ENCODE results near the gene DOCK4. TPM values are rescaled to one million over a fixed set of nuclear protein-coding genes. Genes with fewer than 3 reads are reported as not detected.

Gene DOCK4
- total and polyA plus RNA-seq, 2 of the 8 experiments (the other 6 are each of a cell fraction or from before 2014, with no cell fraction given): 5.1 to 23.6 TPM

GRCh38 chr7:112006071-112006470 is 200.1 kb downstream of the DOCK4 start (continued):
- no peak for TF ChIP-seq CHD7 (IDR thresholded peaks at IDR 0.05; ENCODE audit: insufficient replicate concordance, low read length)
- no peak for TF ChIP-seq TEAD4 (IDR thresholded peaks at IDR 0.05; ENCODE audit: low read depth, low read length)
- no peak for TF ChIP-seq TAF1 (IDR thresholded peaks at IDR 0.05; ENCODE audit: low read depth, low read length)
- no peak for TF ChIP-seq MAFK (IDR thresholded peaks at IDR 0.05; ENCODE audit: low read depth, low read length)
- TF ChIP-seq SAP30 (IDR thresholded peaks at IDR 0.05; ENCODE audit: insufficient read depth, insufficient replicate concordance, low read length): no peak
- no peak for TF ChIP-seq ASH2L (IDR thresholded peaks at IDR 0.05; ENCODE audit: low read length)
- TF ChIP-seq POLR2A (IDR thresholded peaks at IDR 0.05; ENCODE audit: control extremely low read depth in 1 of 2, low read depth in 2 of 2, low read length in 2 of 2): no peak
- no peak for TF ChIP-seq PHF8 (conservative IDR thresholded peaks at IDR 0.05; ENCODE audit: low read depth, low read length)
- no peak for TF ChIP-seq SIX5 (IDR thresholded peaks at IDR 0.05; ENCODE audit: low read depth, low read length)
- TF ChIP-seq USF2 (IDR thresholded peaks at IDR 0.05; ENCODE audit: low read length): no peak
- no peak for TF ChIP-seq BACH1 (IDR thresholded peaks at IDR 0.05; ENCODE audit: low read length)
- no peak for TF ChIP-seq CEBPB (IDR thresholded peaks at IDR 0.05; ENCODE audit: low read depth, low read length)

All from H1 (cell line).